HCT116 (cell line): Measurements from ENCODE around the gene C11orf54. TPM values are rescaled to one million over a fixed set of nuclear protein-coding genes. Genes with fewer than 3 reads are reported as not detected.

Experiments
- ATAC-seq: fragments of 200-7000 bp; cut with Tn5 transposase; 2 replicates; pipeline ENCODE4 v1.9.1; 2020; ENCODE audit warnings: mild to moderate bottlenecking, moderate library complexity
- BruUV-seq: library from RNA; stranded (reverse); fragments of 400-500 nt; replicated peaks from 2 replicates; lab custom pipeline; 2021; lab: Mats Ljungman, UMichigan
- CTCF ChIA-PET: fragments of 300-600 bp; sonication (Branson Sonifier 250); formaldehyde crosslinking; loops from one replicate; lab custom pipeline; 2021; ENCODE audit warnings: antibody characterized with exemption; lab: Charles Lee
- POLR2A ChIA-PET: fragments of 300-600, 350-600 bp; sonication (Branson Sonifier 250); formaldehyde crosslinking; loops from one replicate; lab custom pipeline; 2021; ENCODE audit warnings: antibody characterized with exemption; lab: Charles Lee
- RAD21 ChIA-PET, 2 experiments: fragments of 300-600 bp; sonication (Branson Sonifier 250); formaldehyde crosslinking; loops; one replicate each; lab custom pipeline; 2023; ENCODE audit warnings: low total read pairs in 2 of 2; ENCODE audit not compliant: uncharacterized antibody in 2 of 2, unreplicated experiment in 2 of 2, low non-redundant PET in 1 of 2; lab: Charles Lee
- DNase-seq: peaks from one replicate; pipeline ENCODE4 v3.0.0-alpha.2; 2010; ENCODE audit warnings: low read depth, low spot score
- H2AFZ ChIP-seq: fragments of 200-600 bp; shearing (Covaris generic), sonication (generic); 2 replicates; pipeline ENCODE4 v1.6.1; 2017; ENCODE audit warnings: low read depth, mixed run types, mixed read lengths, antibody characterized with exemption, low read length; ENCODE audit not compliant: poor library complexity, severe bottlenecking
- H3K27ac ChIP-seq: 2 replicates; pipeline ENCODE4 v1.5.1; 2012; ENCODE audit warnings: low read depth, low read length
- H3K27me3 ChIP-seq: fragments of 200-600 bp; sonication (generic); 2 replicates; pipeline ENCODE4 v1.6.1; 2016; ENCODE audit warnings: mixed run types, low read length, mixed read lengths; ENCODE audit not compliant: insufficient read depth
- H3K36me3 ChIP-seq, 2 experiments: fragments of 200-500 bp in 1 of 2; fragments of 200-600 bp in 1 of 2; sonication (Bioruptor generic) in 1 of 2; sonication (generic) in 1 of 2; 2 replicates each; pipeline versions ENCODE4 v1.5.1 to v1.6.1; 2014 to 2016; ENCODE audit warnings: low read length in 2 of 2, inconsistent platforms in 1 of 2, mixed read lengths in 1 of 2, mixed run types in 1 of 2; ENCODE audit not compliant: insufficient read depth in 2 of 2, control insufficient read depth in 1 of 2
- H3K4me1 ChIP-seq, 2 experiments: fragments of 200-600 bp in 1 of 2; sonication (generic) in 1 of 2; 2 replicates each; pipeline versions ENCODE4 v1.5.1 to v1.6.1; 2012 to 2017; ENCODE audit warnings: low read length in 2 of 2, inconsistent platforms in 1 of 2, mild to moderate bottlenecking in 1 of 2, mixed read lengths in 1 of 2, mixed run types in 1 of 2, moderate library complexity in 1 of 2; ENCODE audit not compliant: insufficient read depth in 2 of 2, control insufficient read depth in 1 of 2
- H3K4me2 ChIP-seq: fragments of 200-600 bp; sonication (generic); 2 replicates; pipeline ENCODE4 v1.6.1; 2017; ENCODE audit warnings: mixed run types, low read length, mixed read lengths
- H3K4me3 ChIP-seq, 2 experiments: fragments of 200-600 bp in 1 of 2; sonication (generic) in 1 of 2; replicated peaks in 1 of 2; 2 replicates each; pipeline ENCODE4 v1.5.1; 2011 to 2016; ENCODE audit warnings: low read length in 2 of 2, control low read depth in 1 of 2, low read depth in 1 of 2, mild to moderate bottlenecking in 1 of 2, mixed read lengths in 1 of 2, mixed run types in 1 of 2
- H3K79me2 ChIP-seq: fragments of 200-600 bp; sonication (generic); 2 replicates; pipeline ENCODE4 v1.6.1; 2017; ENCODE audit warnings: mild to moderate bottlenecking, mixed run types, low read length, moderate library complexity, mixed read lengths; ENCODE audit not compliant: insufficient read depth
- H3K9ac ChIP-seq: fragments of 200-600 bp; sonication (generic); 2 replicates; pipeline ENCODE4 v1.6.1; 2016; ENCODE audit warnings: low read length, mixed read lengths
- H3K9me2 ChIP-seq: fragments of 200-600 bp; sonication (generic), shearing (Covaris generic); 2 replicates; pipeline ENCODE4 v1.6.1; 2017; ENCODE audit warnings: mixed run types, mild to moderate bottlenecking, moderate library complexity; ENCODE audit not compliant: insufficient read depth
- H3K9me3 ChIP-seq, 2 experiments: fragments of 200-500 bp in 1 of 2; fragments of 200-600 bp in 1 of 2; sonication (Bioruptor generic) in 1 of 2; sonication (generic) in 1 of 2; 2 replicates each; pipeline ENCODE4 v1.6.1; 2014 to 2017; ENCODE audit warnings: low read length in 2 of 2, mixed read lengths in 2 of 2, inconsistent platforms in 1 of 2, low read depth in 1 of 2, mild to moderate bottlenecking in 1 of 2, mixed run types in 1 of 2, moderate library complexity in 1 of 2; ENCODE audit not compliant: control insufficient read depth in 1 of 2, insufficient read depth in 1 of 2
- H4K20me1 ChIP-seq: fragments of 200-600 bp; sonication (generic), shearing (Covaris generic); 2 replicates; pipeline ENCODE4 v1.6.1; 2017; ENCODE audit warnings: mixed run types, mild to moderate bottlenecking, moderate library complexity; ENCODE audit not compliant: insufficient read depth
- CTCF ChIP-seq, 3 experiments: fragments of 200-600 bp in 1 of 3; sonication (generic) in 1 of 3; IDR thresholded peaks in 2 of 3; conservative IDR thresholded peaks in 1 of 3; 2 replicates each; pipeline ENCODE4 v1.5.1; 2012 to 2017; ENCODE audit warnings: low read depth in 2 of 3, low read length in 2 of 3, antibody characterized with exemption in 1 of 3, borderline replicate concordance in 1 of 3, control low read depth in 1 of 3, mild to moderate bottlenecking in 1 of 3, mixed read lengths in 1 of 3, mixed run types in 1 of 3, moderate library complexity in 1 of 3; ENCODE audit not compliant: insufficient read depth in 1 of 3
- JUND ChIP-seq: IDR thresholded peaks from 2 replicates; pipeline ENCODE4 v1.6.1; 2012
- POLR2A ChIP-seq: IDR thresholded peaks from 2 replicates; pipeline ENCODE4 v1.7.0; 2011; ENCODE audit warnings: borderline replicate concordance; ENCODE audit not compliant: insufficient read depth, insufficient read length; ENCODE audit errors: extremely low read depth
- POLR2AphosphoS5 ChIP-seq: IDR thresholded peaks from 2 replicates; pipeline ENCODE4 v1.6.1; 2011; ENCODE audit warnings: mild to moderate bottlenecking, low read depth, low read length, moderate library complexity
- SIN3A ChIP-seq: IDR thresholded peaks from 2 replicates; pipeline ENCODE4 v1.6.1; 2012; ENCODE audit warnings: low read depth
- intact Hi-C: fragments of 100-400 bp; cut with micrococcal nuclease; formaldehyde crosslinking; loops from 2 replicates; pipeline ENCODE4 v1.10.0; 2022
- total RNA-seq: library from RNA; stranded (reverse); gene quantifications from one replicate; pipeline ENCODE4 v1.2.1, GENCODE V29; 2021; ENCODE audit not compliant: unreplicated experiment

The C11orf54 gene
- total RNA-seq, 1 experiment from 2014 or later = 26.1 TPM

GRCh38 chr11:93740031-93740729, 1.3 kb upstream of the C11orf54 start:
- Histone ChIP-seq H3K4me1 (peaks cover 20 to 31% of the 10 kb centered on the region in 2 experiments), H3K9me3 (no peaks in the 10 kb centered on the region), H3K36me3 (peaks cover 46 to 54% of the 10 kb centered on the region in 2 experiments), H3K4me2 (peak overlapping the region; percentile 83), H3K4me3 (peak overlapping the region; percentile 79 to 86), H3K27ac (peak overlapping the region; percentile 86), H3K9me2 (no peaks in the 10 kb centered on the region), H3K27me3 (no peaks in the 10 kb centered on the region), H2AFZ (no peak overlapping the region)
- BruUV-seq = no TSS peak
- POLR2A ChIA-PET = interaction anchor here (0.7 to 3.3 kb wide), 10 partner anchors 9 to 1843 kb away, joined by 3 to 43 read pairs (median 4); partner anchors contain the start of genes MED17 and PANX1
- no peak for DNase-seq
- intact Hi-C loops = loop anchor here (2.0 kb wide), 2 partner anchors 45 to 389 kb away; partner anchors contain the start of genes MED17 and PANX1
- peak; percentile 17 for ATAC-seq
- TF ChIP-seq JUND (peak; percentile 20; the same call in 1 of the 2 replicates), CTCF (IDR thresholded peaks at IDR 0.05 in 2 of 3, conservative IDR thresholded peaks at IDR 0.05 in 1 of 3; ENCODE audit: borderline replicate concordance in 1 of 3, insufficient read depth in 1 of 3, low read depth in 2 of 3, low read length in 2 of 3) (no peak), POLR2A (no peak), SIN3A (0 out of 2 replicates have a peak, but pooled peaks have one; percentile 59), POLR2AphosphoS5 (peak; percentile 21)
- TF ChIP-seq, all 23 proteins: peak for 3
- CTCF ChIA-PET = interaction anchor here (1.1 kb wide), 1 partner anchor 9 kb away, joined by 3 read pairs; no protein-coding TSS in a partner anchor
- RAD21 ChIA-PET = no interaction called here
- Histone ChIP-seq H3K9ac (peak overlapping the region; percentile 98), H3K79me2 (peaks cover 79% of the 10 kb centered on the region), H4K20me1 (peaks cover 42% of the 10 kb centered on the region)
